GM23338 (cell line): Measurements from ENCODE around the gene KSR2. TPM values are rescaled to one million over a fixed set of nuclear protein-coding genes. Genes with fewer than 3 reads are reported as not detected.

Source experiments
- ATAC-seq: fragments of 200-7000 bp; cut with Tn5 transposase; 3 replicates; pipeline ENCODE4 v1.9.1; 2020
- DNase-seq: peaks from one replicate; pipeline ENCODE4 v3.0.0-alpha.2; 2015; ENCODE audit warnings: low spot score
- H2AFZ ChIP-seq: fragments of 200-600 bp; sonication (generic); 2 replicates; pipeline ENCODE4 v1.8.0; 2016; ENCODE audit warnings: antibody characterized with exemption, mild to moderate bottlenecking, moderate library complexity
- H3F3A ChIP-seq: fragments of 200-600 bp; sonication (generic); replicated peaks from 2 replicates; pipeline ENCODE4 v1.8.0; 2017; ENCODE audit warnings: antibody characterized with exemption, mixed run types, low read depth
- H3K27ac ChIP-seq: fragments of 200-600 bp; sonication (generic); 2 replicates; pipeline ENCODE4 v1.6.1; 2016; ENCODE audit warnings: low read depth
- H3K27me3 ChIP-seq: fragments of 200-600 bp; sonication (generic); 2 replicates; pipeline ENCODE4 v1.8.0; 2016; ENCODE audit warnings: mild to moderate bottlenecking, mixed run types, moderate library complexity; ENCODE audit not compliant: insufficient read depth
- H3K36me3 ChIP-seq: fragments of 200-600 bp; sonication (generic); 2 replicates; pipeline ENCODE4 v1.8.0; 2016; ENCODE audit warnings: mild to moderate bottlenecking; ENCODE audit not compliant: insufficient read depth
- H3K4me1 ChIP-seq: fragments of 200-600 bp; sonication (generic); 2 replicates; pipeline ENCODE4 v1.8.0; 2016; ENCODE audit warnings: mild to moderate bottlenecking, moderate library complexity; ENCODE audit not compliant: insufficient read depth
- H3K4me2 ChIP-seq: fragments of 200-600 bp; sonication (generic); 2 replicates; pipeline ENCODE4 v1.7.1; 2017; ENCODE audit warnings: mixed run types
- H3K4me3 ChIP-seq: fragments of 200-600 bp; sonication (generic); 2 replicates; pipeline ENCODE4 v1.6.1; 2016; ENCODE audit warnings: mixed run types
- H3K79me2 ChIP-seq: fragments of 200-600 bp; sonication (generic); replicated peaks from 2 replicates; pipeline ENCODE4 v1.8.0; 2017; ENCODE audit warnings: mild to moderate bottlenecking; ENCODE audit not compliant: insufficient read depth
- H3K9me2 ChIP-seq: fragments of 200-600 bp; sonication (generic); 2 replicates; pipeline ENCODE4 v1.8.0; 2017; ENCODE audit not compliant: insufficient read depth
- H4K20me1 ChIP-seq: fragments of 200-600 bp; sonication (generic); replicated peaks from 2 replicates; pipeline ENCODE4 v1.8.0; 2017; ENCODE audit warnings: mild to moderate bottlenecking; ENCODE audit not compliant: insufficient read depth
- H3K27ac Mint-ChIP-seq: 2 replicates; pipeline ENCODE4 v1.8.0; 2020; ENCODE audit warnings: inconsistent platforms, mild to moderate bottlenecking, moderate library complexity, mixed read lengths
- H3K27me3 Mint-ChIP-seq: 3 replicates; pipeline ENCODE4 v1.8.0; 2022; ENCODE audit warnings: low read depth, mild to moderate bottlenecking, moderate library complexity, mixed read lengths, inconsistent platforms; ENCODE audit not compliant: insufficient read depth, poor library complexity
- H3K36me3 Mint-ChIP-seq: 3 replicates; pipeline ENCODE4 v1.8.0; 2021; ENCODE audit warnings: low read depth, mild to moderate bottlenecking, inconsistent platforms, moderate library complexity, mixed read lengths
- H3K4me1 Mint-ChIP-seq: 3 replicates; pipeline ENCODE4 v1.8.0; 2020; ENCODE audit warnings: mild to moderate bottlenecking, inconsistent platforms, mixed read lengths
- H3K4me3 Mint-ChIP-seq: 3 replicates; pipeline ENCODE4 v1.8.0; 2021; ENCODE audit warnings: moderate library complexity, mild to moderate bottlenecking, inconsistent platforms, mixed read lengths
- H3K9me3 Mint-ChIP-seq: 3 replicates; pipeline ENCODE4 v1.8.0; 2020; ENCODE audit warnings: moderate library complexity, mild to moderate bottlenecking, inconsistent platforms, mixed read lengths
- CREB1 ChIP-seq: fragments of 250-450 bp; sonication (Bioruptor Pico); IDR thresholded peaks from 2 replicates; pipeline ENCODE4 v1.5.0; 2020; ENCODE audit warnings: low read depth, mild to moderate bottlenecking, moderate library complexity
- EZH2 ChIP-seq: fragments of 200-600 bp; sonication (generic); IDR thresholded peaks from one replicate; pipeline ENCODE4 v1.8.0; 2017; ENCODE audit warnings: antibody characterized with exemption, mild to moderate bottlenecking, low read depth; ENCODE audit not compliant: unreplicated experiment
- EZH2phosphoT487 ChIP-seq: fragments of 200-600 bp; sonication (generic); IDR thresholded peaks from one replicate; pipeline ENCODE4 v1.8.1; 2018; ENCODE audit warnings: antibody characterized with exemption; ENCODE audit not compliant: unreplicated experiment
- JUNB ChIP-seq: IDR thresholded peaks from one replicate; pipeline ENCODE4 v1.6.1; 2016; ENCODE audit warnings: antibody characterized with exemption; ENCODE audit not compliant: unreplicated experiment
- NANOG ChIP-seq: IDR thresholded peaks from 2 replicates; pipeline ENCODE4 v1.6.1; 2016; ENCODE audit warnings: antibody characterized with exemption, borderline replicate concordance
- POLR2AphosphoS5 ChIP-seq: IDR thresholded peaks from 2 replicates; pipeline ENCODE4 v1.6.1; 2016; ENCODE audit warnings: antibody characterized with exemption, low read depth
- STAT1 ChIP-seq: IDR thresholded peaks from one replicate; pipeline ENCODE4 v1.6.1; 2016; ENCODE audit warnings: antibody characterized with exemption; ENCODE audit not compliant: unreplicated experiment
- ZNF114 ChIP-seq: fragments of 250-450 bp; sonication (Bioruptor Pico); IDR thresholded peaks from 2 replicates; pipeline ENCODE4 v1.5.0; 2020; ENCODE audit warnings: mild to moderate bottlenecking, moderate library complexity
- ZNF331 ChIP-seq: fragments of 250-450 bp; sonication (Bioruptor Pico); IDR thresholded peaks from 2 replicates; pipeline ENCODE4 v1.5.0; 2020; ENCODE audit warnings: low read depth, mild to moderate bottlenecking, moderate library complexity
- polyA plus RNA-seq: library from polyadenylated mRNA; unstranded; fragments of >200 nt; fragmentation: Nextera tagmentation; extraction: Ambion mirVana; gene quantifications from 2 replicates; pipeline ENCODE4 v1.2.1, GENCODE V29; 2016
- total RNA-seq: library from RNA; depleted of rRNA; stranded (reverse); fragments of >200 nt; shearing (Covaris generic); gene quantifications from 2 replicates; pipeline ENCODE4 v1.2.3, GENCODE V29; 2014
- TF ChIP-seq, protein P1 (sequence below), 2 experiments: fragments of 200-600 bp in 1 of 2; sonication (generic) in 1 of 2; conservative IDR thresholded peaks; 2 replicates each; pipeline versions ENCODE4 v1.5.1 to v1.6.1; 2016 to 2017; ENCODE audit warnings: antibody characterized with exemption in 2 of 2, low read depth in 2 of 2, mild to moderate bottlenecking in 2 of 2, moderate library complexity in 1 of 2
- TF ChIP-seq, protein P2 (sequence below): fragments of 250-450 bp; sonication (Bioruptor Pico); IDR thresholded peaks from 2 replicates; pipeline ENCODE4 v1.5.0; 2020; ENCODE audit warnings: mild to moderate bottlenecking, moderate library complexity
- TF ChIP-seq, protein P3 (sequence below): IDR thresholded peaks from 2 replicates; pipeline ENCODE4 v1.6.1; 2016; ENCODE audit warnings: antibody characterized with exemption
- TF ChIP-seq, protein P4 (sequence below): IDR thresholded peaks from one replicate; pipeline ENCODE4 v1.6.1; 2018; ENCODE audit warnings: antibody characterized with exemption; ENCODE audit not compliant: unreplicated experiment

The KSR2 gene
- total and polyA plus RNA-seq, 2 experiments from 2014 or later, result 1.1 to 2.7 TPM

DNA sequence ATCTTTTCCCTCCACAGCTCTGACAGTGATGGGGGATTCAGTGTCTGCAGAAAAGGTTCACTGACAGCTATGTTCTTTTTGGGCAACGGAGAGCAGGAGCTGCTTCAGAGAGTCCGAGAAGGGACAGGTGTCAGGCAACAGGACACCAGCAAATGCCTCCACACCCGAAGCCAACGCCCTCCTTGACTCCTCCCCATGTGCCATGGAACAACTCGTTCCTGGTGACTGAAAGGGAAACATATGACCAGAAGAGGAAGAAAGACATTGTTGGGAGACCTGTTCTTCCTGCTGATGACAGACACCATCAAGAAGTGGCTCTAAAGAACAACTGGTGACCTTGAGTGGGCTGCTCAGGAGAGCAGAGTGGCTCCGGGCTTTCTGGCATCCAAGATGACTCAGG is 435.1 kb downstream of the KSR2 start:
- H3K4me1 ChIP-seq, result no peaks in the 10 kb centered on the region
- no peaks in the 10 kb centered on the region for H3K36me3 ChIP-seq
- H2AFZ ChIP-seq, result no peak overlapping the region
- peaks cover 7% of the 10 kb centered on the region for H3K27me3 Mint-ChIP-seq
- H3K27ac Mint-ChIP-seq, result no peak overlapping the region
- no peaks in the 10 kb centered on the region for H3K4me1 Mint-ChIP-seq
- H3K79me2 ChIP-seq, result no peaks in the 10 kb centered on the region
- no peaks in the 10 kb centered on the region for H3K9me3 Mint-ChIP-seq
- no peak overlapping the region for H3K4me3 Mint-ChIP-seq
- ATAC-seq (no peak), DNase-seq (no peak)
- H4K20me1 ChIP-seq, result no peaks in the 10 kb centered on the region
- H3K27me3 ChIP-seq, result no peaks in the 10 kb centered on the region
- H3K27ac ChIP-seq, result no peak overlapping the region
- TF ChIP-seq, protein P1, sequence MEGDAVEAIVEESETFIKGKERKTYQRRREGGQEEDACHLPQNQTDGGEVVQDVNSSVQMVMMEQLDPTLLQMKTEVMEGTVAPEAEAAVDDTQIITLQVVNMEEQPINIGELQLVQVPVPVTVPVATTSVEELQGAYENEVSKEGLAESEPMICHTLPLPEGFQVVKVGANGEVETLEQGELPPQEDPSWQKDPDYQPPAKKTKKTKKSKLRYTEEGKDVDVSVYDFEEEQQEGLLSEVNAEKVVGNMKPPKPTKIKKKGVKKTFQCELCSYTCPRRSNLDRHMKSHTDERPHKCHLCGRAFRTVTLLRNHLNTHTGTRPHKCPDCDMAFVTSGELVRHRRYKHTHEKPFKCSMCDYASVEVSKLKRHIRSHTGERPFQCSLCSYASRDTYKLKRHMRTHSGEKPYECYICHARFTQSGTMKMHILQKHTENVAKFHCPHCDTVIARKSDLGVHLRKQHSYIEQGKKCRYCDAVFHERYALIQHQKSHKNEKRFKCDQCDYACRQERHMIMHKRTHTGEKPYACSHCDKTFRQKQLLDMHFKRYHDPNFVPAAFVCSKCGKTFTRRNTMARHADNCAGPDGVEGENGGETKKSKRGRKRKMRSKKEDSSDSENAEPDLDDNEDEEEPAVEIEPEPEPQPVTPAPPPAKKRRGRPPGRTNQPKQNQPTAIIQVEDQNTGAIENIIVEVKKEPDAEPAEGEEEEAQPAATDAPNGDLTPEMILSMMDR (conservative IDR thresholded peaks at IDR 0.05; ENCODE audit: low read depth in 2 of 2), result no peak
- TF ChIP-seq EZH2 (no peak), ZNF331 (no peak), CREB1 (no peak), POLR2AphosphoS5 (no peak), JUNB (no peak), EZH2phosphoT487 (no peak), STAT1 (no peak), ZNF114 (no peak), NANOG (no peak)
- TF ChIP-seq, protein P2, sequence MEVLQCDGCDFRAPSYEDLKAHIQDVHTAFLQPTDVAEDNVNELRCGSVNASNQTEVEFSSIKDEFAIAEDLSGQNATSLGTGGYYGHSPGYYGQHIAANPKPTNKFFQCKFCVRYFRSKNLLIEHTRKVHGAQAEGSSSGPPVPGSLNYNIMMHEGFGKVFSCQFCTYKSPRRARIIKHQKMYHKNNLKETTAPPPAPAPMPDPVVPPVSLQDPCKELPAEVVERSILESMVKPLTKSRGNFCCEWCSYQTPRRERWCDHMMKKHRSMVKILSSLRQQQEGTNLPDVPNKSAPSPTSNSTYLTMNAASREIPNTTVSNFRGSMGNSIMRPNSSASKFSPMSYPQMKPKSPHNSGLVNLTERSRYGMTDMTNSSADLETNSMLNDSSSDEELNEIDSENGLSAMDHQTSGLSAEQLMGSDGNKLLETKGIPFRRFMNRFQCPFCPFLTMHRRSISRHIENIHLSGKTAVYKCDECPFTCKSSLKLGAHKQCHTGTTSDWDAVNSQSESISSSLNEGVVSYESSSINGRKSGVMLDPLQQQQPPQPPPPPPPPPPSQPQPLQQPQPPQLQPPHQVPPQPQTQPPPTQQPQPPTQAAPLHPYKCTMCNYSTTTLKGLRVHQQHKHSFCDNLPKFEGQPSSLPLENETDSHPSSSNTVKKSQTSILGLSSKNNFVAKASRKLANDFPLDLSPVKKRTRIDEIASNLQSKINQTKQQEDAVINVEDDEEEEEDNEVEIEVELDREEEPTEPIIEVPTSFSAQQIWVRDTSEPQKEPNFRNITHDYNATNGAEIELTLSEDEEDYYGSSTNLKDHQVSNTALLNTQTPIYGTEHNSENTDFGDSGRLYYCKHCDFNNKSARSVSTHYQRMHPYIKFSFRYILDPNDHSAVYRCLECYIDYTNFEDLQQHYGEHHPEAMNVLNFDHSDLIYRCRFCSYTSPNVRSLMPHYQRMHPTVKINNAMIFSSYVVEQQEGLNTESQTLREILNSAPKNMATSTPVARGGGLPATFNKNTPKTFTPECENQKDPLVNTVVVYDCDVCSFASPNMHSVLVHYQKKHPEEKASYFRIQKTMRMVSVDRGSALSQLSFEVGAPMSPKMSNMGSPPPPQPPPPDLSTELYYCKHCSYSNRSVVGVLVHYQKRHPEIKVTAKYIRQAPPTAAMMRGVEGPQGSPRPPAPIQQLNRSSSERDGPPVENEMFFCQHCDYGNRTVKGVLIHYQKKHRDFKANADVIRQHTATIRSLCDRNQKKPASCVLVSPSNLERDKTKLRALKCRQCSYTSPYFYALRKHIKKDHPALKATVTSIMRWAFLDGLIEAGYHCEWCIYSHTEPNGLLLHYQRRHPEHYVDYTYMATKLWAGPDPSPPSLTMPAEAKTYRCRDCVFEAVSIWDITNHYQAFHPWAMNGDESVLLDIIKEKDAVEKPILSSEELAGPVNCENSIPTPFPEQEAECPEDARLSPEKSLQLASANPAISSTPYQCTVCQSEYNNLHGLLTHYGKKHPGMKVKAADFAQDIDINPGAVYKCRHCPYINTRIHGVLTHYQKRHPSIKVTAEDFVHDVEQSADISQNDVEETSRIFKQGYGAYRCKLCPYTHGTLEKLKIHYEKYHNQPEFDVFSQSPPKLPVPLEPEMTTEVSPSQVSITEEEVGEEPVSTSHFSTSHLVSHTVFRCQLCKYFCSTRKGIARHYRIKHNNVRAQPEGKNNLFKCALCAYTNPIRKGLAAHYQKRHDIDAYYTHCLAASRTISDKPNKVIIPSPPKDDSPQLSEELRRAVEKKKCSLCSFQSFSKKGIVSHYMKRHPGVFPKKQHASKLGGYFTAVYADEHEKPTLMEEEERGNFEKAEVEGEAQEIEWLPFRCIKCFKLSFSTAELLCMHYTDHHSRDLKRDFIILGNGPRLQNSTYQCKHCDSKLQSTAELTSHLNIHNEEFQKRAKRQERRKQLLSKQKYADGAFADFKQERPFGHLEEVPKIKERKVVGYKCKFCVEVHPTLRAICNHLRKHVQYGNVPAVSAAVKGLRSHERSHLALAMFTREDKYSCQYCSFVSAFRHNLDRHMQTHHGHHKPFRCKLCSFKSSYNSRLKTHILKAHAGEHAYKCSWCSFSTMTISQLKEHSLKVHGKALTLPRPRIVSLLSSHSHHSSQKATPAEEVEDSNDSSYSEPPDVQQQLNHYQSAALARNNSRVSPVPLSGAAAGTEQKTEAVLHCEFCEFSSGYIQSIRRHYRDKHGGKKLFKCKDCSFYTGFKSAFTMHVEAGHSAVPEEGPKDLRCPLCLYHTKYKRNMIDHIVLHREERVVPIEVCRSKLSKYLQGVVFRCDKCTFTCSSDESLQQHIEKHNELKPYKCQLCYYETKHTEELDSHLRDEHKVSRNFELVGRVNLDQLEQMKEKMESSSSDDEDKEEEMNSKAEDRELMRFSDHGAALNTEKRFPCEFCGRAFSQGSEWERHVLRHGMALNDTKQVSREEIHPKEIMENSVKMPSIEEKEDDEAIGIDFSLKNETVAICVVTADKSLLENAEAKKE, result no peak
- TF ChIP-seq, protein P3, sequence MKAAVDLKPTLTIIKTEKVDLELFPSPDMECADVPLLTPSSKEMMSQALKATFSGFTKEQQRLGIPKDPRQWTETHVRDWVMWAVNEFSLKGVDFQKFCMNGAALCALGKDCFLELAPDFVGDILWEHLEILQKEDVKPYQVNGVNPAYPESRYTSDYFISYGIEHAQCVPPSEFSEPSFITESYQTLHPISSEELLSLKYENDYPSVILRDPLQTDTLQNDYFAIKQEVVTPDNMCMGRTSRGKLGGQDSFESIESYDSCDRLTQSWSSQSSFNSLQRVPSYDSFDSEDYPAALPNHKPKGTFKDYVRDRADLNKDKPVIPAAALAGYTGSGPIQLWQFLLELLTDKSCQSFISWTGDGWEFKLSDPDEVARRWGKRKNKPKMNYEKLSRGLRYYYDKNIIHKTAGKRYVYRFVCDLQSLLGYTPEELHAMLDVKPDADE, result no peak
- TF ChIP-seq, protein P4, sequence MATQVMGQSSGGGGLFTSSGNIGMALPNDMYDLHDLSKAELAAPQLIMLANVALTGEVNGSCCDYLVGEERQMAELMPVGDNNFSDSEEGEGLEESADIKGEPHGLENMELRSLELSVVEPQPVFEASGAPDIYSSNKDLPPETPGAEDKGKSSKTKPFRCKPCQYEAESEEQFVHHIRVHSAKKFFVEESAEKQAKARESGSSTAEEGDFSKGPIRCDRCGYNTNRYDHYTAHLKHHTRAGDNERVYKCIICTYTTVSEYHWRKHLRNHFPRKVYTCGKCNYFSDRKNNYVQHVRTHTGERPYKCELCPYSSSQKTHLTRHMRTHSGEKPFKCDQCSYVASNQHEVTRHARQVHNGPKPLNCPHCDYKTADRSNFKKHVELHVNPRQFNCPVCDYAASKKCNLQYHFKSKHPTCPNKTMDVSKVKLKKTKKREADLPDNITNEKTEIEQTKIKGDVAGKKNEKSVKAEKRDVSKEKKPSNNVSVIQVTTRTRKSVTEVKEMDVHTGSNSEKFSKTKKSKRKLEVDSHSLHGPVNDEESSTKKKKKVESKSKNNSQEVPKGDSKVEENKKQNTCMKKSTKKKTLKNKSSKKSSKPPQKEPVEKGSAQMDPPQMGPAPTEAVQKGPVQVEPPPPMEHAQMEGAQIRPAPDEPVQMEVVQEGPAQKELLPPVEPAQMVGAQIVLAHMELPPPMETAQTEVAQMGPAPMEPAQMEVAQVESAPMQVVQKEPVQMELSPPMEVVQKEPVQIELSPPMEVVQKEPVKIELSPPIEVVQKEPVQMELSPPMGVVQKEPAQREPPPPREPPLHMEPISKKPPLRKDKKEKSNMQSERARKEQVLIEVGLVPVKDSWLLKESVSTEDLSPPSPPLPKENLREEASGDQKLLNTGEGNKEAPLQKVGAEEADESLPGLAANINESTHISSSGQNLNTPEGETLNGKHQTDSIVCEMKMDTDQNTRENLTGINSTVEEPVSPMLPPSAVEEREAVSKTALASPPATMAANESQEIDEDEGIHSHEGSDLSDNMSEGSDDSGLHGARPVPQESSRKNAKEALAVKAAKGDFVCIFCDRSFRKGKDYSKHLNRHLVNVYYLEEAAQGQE, result no peak
- H3K4me2 ChIP-seq, result no peak overlapping the region
- no peak overlapping the region for H3K4me3 ChIP-seq
- no peaks in the 10 kb centered on the region for H3K9me2 ChIP-seq
- peaks cover 3% of the 10 kb centered on the region; the same call in 1 of the 3 replicates for H3K36me3 Mint-ChIP-seq
- no peaks in the 10 kb centered on the region for H3F3A ChIP-seq
